ENCODE data around the gene CGB1.

CGB1 gene

DNA sequence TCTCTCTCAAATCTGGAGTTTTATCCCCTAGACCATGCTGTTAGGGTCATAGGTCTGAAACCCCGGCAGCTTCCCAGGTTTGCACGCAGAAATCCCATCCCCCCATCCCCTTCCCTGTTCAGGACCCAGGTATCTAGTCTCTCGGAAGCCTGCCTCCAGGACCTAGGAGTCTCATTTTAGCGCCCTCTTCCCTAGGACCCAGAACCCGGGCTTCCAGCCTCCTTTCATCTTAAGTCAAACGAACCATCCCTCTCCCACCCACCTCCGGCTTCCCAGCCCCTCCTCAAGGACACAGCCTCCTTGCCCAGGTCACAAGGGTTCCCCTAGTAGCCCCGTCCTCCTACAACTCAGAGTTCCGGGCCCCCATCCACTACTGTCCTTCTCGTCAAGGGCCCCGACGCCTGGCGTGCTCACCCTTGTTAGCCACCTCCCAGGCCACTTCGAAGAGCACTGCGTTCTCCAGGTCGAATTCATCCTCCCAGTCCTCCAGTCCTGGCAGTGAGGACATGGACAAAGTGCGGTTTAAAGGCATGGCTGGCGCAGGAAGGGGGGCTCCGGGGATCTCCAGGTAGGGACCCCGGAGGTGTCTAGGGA lies 44.0 kb downstream of the CGB1 start:
- TF ChIP-seq, protein P1, sequence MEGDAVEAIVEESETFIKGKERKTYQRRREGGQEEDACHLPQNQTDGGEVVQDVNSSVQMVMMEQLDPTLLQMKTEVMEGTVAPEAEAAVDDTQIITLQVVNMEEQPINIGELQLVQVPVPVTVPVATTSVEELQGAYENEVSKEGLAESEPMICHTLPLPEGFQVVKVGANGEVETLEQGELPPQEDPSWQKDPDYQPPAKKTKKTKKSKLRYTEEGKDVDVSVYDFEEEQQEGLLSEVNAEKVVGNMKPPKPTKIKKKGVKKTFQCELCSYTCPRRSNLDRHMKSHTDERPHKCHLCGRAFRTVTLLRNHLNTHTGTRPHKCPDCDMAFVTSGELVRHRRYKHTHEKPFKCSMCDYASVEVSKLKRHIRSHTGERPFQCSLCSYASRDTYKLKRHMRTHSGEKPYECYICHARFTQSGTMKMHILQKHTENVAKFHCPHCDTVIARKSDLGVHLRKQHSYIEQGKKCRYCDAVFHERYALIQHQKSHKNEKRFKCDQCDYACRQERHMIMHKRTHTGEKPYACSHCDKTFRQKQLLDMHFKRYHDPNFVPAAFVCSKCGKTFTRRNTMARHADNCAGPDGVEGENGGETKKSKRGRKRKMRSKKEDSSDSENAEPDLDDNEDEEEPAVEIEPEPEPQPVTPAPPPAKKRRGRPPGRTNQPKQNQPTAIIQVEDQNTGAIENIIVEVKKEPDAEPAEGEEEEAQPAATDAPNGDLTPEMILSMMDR (conservative IDR thresholded peaks at IDR 0.05), result no peak
- H3K27ac ChIP-seq, result peak overlapping the region; percentile 91

DNA sequence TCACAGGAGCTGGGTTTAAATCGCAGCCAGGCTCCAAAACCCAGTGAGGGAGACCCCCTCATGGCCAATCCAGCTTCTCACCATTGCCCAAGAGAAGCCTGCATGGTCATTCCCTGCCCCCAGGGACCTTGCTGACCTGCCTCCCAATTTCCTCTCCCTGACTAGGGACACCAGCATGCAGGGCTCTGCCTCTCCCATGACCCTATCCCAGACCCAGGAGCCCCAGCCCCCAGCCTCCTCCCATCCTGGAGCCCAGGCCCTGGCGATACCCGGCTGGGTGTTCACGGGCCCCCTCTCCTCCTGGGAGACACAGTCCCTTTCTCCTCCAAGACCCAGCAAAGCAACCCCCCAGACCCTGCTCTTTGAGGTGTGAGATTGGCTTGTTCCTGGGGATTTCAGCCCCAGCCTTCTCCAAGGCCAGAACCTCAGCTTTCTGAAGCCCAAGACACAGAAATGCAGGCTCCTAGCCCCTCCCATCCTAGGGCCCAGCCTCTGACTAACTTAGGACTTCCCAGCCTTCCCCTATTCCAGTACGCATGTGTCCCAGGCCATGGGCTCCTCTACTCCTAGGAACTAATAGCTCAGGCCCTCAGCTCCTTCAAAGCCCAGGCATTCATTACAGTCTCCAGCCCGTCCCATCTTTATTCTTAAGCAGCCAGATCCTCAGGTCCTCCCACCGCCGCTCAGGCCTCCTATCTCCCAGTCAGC lies 44.7 kb downstream of the CGB1 start:
- TF ChIP-seq, protein P1 (conservative IDR thresholded peaks at IDR 0.05), result no peak
- H3K27ac ChIP-seq, result peak overlapping the region; percentile 91

DNA sequence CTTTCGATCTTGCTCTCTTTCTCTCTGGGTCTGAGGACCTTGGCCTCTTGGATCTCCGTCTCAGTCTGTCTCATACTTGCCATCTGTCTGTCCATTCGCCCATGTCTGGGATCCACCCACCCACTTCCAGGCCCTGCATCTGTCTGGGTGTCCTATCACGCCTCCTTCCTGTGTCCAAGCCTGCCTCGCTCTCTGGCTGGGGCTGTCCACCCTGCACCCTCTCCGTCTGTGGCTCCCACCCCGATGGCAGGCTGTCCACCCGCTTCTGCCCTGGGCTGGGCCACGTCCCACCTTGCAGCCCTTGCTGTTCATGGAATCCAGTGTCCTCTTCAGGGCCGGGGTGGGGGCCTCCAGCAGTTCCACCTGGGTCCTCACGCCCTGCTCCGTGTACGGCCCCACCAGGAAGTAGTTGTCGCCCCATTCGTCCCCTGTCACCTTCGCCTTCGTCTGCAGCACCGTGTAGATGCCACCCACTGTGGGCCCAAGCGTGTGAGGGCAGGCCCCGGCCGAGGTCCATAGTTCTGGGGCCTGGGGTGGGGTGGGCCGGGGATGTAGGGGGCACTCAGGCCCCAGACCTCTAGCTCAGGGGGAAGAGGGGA lies 45.6 kb downstream of the CGB1 start:
- H3K27ac ChIP-seq, result peak overlapping the region; percentile 91; the same call in 1 of the 2 replicates
- TF ChIP-seq, protein P1 (conservative IDR thresholded peaks at IDR 0.05), result no peak

DNA sequence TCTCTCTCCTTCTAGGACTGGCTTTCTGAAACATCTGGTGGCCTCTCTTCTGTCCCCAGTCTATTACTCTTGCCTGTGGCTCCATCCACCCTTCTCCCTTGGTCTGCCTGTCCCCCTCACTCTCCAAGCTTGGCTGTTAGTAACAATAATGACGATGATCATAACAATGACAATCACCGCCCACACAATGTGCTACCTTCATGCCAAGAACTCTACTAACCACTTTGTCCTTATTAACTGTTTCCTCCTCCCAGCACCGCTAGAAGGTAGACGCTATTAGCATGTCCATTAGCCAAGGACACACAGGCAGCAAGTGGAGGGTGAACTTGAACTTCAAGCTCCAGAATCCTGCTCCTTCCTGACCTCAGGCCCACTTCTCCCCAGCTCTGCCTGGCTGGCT lies 46.3 kb downstream of the CGB1 start:
- TF ChIP-seq, protein P1 (conservative IDR thresholded peaks at IDR 0.05), result no peak
- H3K27ac ChIP-seq, result 0 out of 2 replicates have a peak overlapping the region, but pooled peaks have one; percentile 91

DNA sequence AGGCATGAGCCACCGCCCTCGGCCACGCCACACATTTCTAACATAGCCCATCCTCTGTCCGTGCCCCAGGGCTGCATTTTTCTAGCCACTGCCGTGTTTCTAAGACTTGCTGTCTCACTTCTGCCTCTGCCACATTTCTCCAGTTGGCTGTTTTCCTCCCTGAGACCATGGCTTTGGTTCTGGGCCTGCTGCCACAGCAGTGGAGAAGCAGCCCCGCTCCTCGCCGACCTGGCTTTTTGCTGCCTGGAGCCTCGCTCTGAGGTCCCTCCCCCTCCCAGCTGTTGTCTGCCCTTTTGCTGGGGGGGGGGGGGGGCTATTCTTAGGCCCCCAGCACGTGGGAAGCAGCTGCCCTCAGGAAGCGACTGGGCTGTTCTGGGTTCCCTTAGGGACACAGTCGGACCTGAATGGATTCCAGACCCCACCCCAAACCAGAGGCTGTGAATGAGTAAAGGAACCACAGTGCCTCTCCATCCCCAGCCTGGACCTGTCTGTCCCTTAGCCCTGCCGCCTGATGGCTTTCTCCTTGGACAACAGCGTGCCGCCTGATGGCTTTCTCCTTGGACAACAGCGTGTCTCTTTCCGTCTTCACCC lies 46.9 kb downstream of the CGB1 start:
- 0 out of 2 replicates have a peak overlapping the region, but pooled peaks have one; percentile 91 for H3K27ac ChIP-seq
- TF ChIP-seq, protein P1 (conservative IDR thresholded peaks at IDR 0.05), result no peak

DNA sequence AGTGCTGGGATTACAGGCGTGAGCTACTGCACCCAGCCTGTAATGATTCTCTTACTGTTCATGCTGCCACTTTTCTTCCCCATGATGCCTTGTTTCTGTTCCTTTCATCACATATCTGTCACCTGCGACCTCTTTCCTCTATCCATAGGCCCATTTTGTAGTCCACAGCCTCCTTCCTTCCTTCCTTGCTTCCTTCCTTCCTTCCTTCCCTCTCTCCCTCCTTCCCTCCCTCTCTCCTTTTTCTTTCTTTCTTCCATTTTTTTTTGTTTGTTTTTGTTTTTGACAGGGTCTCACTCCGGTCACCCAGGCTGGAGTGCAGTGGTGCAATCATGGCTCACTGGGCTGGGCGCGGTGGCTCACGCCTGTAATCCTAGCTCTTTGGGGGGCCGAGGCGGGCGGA lies 47.8 kb downstream of the CGB1 start:
- no peak overlapping the region for H3K27ac ChIP-seq
- TF ChIP-seq, protein P1 (conservative IDR thresholded peaks at IDR 0.05), result no peak

DNA sequence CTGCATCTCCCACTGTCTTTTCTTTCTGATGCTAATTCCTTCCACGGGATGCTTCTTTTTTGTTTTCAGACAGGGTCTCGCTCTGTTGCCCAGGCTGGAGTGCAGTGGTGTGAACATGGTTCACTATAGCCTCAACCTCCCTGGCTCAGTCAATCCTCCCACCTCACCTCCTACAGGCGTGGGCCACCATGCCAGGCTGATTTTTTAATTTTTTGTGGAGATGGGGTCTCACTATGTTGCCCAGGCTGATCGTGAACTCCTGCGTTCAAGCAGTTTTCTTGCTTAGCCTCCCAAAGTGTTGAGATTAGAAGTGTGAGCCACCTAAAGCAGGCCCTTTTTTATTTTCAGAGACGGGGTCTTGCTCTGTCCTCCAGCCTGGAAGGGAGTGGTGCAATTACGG lies 48.4 kb downstream of the CGB1 start:
- TF ChIP-seq, protein P1 (conservative IDR thresholded peaks at IDR 0.05), result no peak
- no peak overlapping the region for H3K27ac ChIP-seq
